KMS-11 (cell line): ENCODE results near the gene RNF44.

Experiments used
- H2AFZ ChIP-seq: fragments of 200-600 bp; sonication (generic); 2 replicates; pipeline ENCODE4 v1.6.1; 2016; ENCODE audit warnings: antibody characterized with exemption, mixed run types, low read depth
- H3K27ac ChIP-seq: fragments of 200-600 bp; sonication (generic); 2 replicates; pipeline ENCODE4 v1.6.1; 2016; ENCODE audit warnings: mild to moderate bottlenecking, mixed run types
- H3K27me3 ChIP-seq: fragments of 200-600 bp; sonication (generic); 2 replicates; pipeline ENCODE4 v1.6.1; 2017; ENCODE audit warnings: mild to moderate bottlenecking, low read depth, mixed run types, moderate library complexity; ENCODE audit not compliant: insufficient read depth
- H3K36me3 ChIP-seq: fragments of 200-600 bp; sonication (generic); 2 replicates; pipeline ENCODE4 v1.6.1; 2017; ENCODE audit warnings: mild to moderate bottlenecking, mixed run types; ENCODE audit not compliant: insufficient read depth
- H3K4me1 ChIP-seq: fragments of 200-600 bp; sonication (generic); 2 replicates; pipeline ENCODE4 v1.6.1; 2016; ENCODE audit warnings: mild to moderate bottlenecking, low read depth, mixed run types; ENCODE audit not compliant: poor library complexity, severe bottlenecking
- H3K4me2 ChIP-seq: fragments of 200-600 bp; sonication (generic); 2 replicates; pipeline ENCODE4 v1.7.0; 2016; ENCODE audit warnings: mild to moderate bottlenecking, mixed run types
- H3K4me3 ChIP-seq: fragments of 200-600 bp; sonication (generic); IDR thresholded peaks from 2 replicates; pipeline ENCODE4 v1.6.1; 2017; ENCODE audit warnings: low read depth, low read length, mixed read lengths; ENCODE audit not compliant: insufficient read depth
- H3K79me2 ChIP-seq: fragments of 200-600 bp; sonication (generic); 2 replicates; pipeline ENCODE4 v1.6.1; 2016; ENCODE audit warnings: low read depth, mixed run types; ENCODE audit not compliant: insufficient read depth
- H3K9ac ChIP-seq: fragments of 200-600 bp; sonication (generic); 2 replicates; pipeline ENCODE4 v1.6.1; 2016; ENCODE audit warnings: mild to moderate bottlenecking, mixed run types
- H4K20me1 ChIP-seq: fragments of 200-600 bp; sonication (generic); 2 replicates; pipeline ENCODE4 v1.6.1; 2016; ENCODE audit warnings: mild to moderate bottlenecking, mixed run types; ENCODE audit not compliant: insufficient read depth
- CTCF ChIP-seq: fragments of 200-600 bp; sonication (generic); conservative IDR thresholded peaks from 2 replicates; pipeline ENCODE4 v1.6.1; 2017; ENCODE audit warnings: low read depth, mild to moderate bottlenecking, antibody characterized with exemption, low read length, moderate library complexity, mixed read lengths

RNF44 gene

GRCh38 chr5:176536902-176537553, at the start of gene RNF44:
RNF44 (minus strand) TSS chr5:176537402; CDS start chr5:176532472, 4,930 bp downstream.
- H4K20me1 ChIP-seq = no peaks in the 10 kb centered on the region
- peak within 1 kb of the TSS; percentile 58; the same call in 1 of the 2 replicates for H2AFZ ChIP-seq
- no peak within 1 kb of the TSS for H3K4me3 ChIP-seq
- no peaks in the 10 kb centered on the region for H3K27me3 ChIP-seq
- H3K4me1 ChIP-seq = peaks cover 31% of the 10 kb centered on the region
- no peaks in the 10 kb centered on the region for H3K36me3 ChIP-seq
- H3K79me2 ChIP-seq = peaks cover 40% of the 10 kb centered on the region
- H3K9ac ChIP-seq = peak within 1 kb of the TSS; percentile 97
- H3K27ac ChIP-seq = peak within 1 kb of the TSS; percentile 84
- no peak for TF ChIP-seq CTCF
- H3K4me2 ChIP-seq = peak within 1 kb of the TSS; percentile 76

DNA sequence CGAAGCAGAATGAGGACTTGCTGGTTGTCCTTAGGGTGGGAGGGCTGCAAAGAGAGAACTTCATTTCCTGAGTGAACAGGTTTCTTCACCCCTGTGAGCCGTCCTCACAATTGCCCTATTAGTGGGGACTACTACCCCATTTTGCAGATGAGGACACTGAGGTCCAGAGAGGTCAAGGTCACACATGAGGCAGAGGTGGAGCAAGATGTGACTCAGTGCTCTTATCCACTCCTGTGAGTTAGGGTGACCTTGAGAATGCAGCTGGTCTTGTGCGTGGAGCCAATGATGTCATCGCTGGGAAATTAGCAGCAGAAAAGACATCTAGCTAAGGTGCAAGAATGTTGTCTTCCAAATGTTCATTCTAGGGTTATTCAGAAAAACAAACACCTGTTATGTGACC, 45.9 kb upstream of the RNF44 start:
- Histone ChIP-seq H3K36me3 (no peaks in the 10 kb centered on the region), H3K79me2 (no peaks in the 10 kb centered on the region), H3K4me2 (no peak overlapping the region), H3K4me3 (no peak overlapping the region), H2AFZ (no peak overlapping the region), H3K27me3 (no peaks in the 10 kb centered on the region), H3K4me1 (no peaks in the 10 kb centered on the region), H3K27ac (no peak overlapping the region), H3K9ac (no peak overlapping the region), H4K20me1 (no peaks in the 10 kb centered on the region)
- TF ChIP-seq CTCF = no peak

DNA sequence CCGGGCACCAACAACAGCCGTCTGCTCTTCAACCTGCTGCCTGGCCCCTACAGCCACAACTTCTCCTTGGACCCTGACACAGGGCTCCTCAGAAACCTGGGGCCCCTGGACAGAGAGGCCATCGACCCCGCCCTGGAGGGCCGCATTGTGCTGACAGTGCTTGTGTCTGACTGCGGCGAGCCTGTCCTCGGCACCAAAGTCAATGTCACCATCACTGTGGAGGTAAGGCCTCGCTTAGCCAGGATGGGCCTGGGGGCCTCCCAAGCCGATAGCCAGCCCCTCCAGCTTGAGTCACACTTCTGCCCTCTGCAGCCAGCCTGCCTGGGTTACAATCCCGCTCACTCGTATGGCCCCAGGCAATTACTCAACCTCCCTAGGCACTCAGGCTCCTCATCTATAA, 44.2 kb upstream of the RNF44 start:
- no peak for TF ChIP-seq CTCF

GRCh38 chr5:176579323-176579722, 42.1 kb upstream of the RNF44 start:
- no peaks in the 10 kb centered on the region for H3K27me3 ChIP-seq

More for the DNA sequence above, 44.2 kb upstream of the RNF44 start:
- no peaks in the 10 kb centered on the region for H3K79me2 ChIP-seq
- H3K27me3 ChIP-seq = no peaks in the 10 kb centered on the region
- H3K27ac ChIP-seq = no peak overlapping the region
- no peak overlapping the region for H2AFZ ChIP-seq
- H3K4me2 ChIP-seq = no peak overlapping the region
- no peaks in the 10 kb centered on the region for H3K4me1 ChIP-seq
- H3K36me3 ChIP-seq = no peaks in the 10 kb centered on the region
- no peak overlapping the region for H3K4me3 ChIP-seq
- H3K9ac ChIP-seq = no peak overlapping the region
- H4K20me1 ChIP-seq = no peaks in the 10 kb centered on the region

More at GRCh38 chr5:176579323-176579722, 42.1 kb upstream of the RNF44 start:
- no peak overlapping the region for H3K9ac ChIP-seq
- no peak overlapping the region for H3K27ac ChIP-seq
- no peaks in the 10 kb centered on the region for H4K20me1 ChIP-seq
- H3K4me3 ChIP-seq = no peak overlapping the region
- no peak for TF ChIP-seq CTCF
- H3K36me3 ChIP-seq = no peaks in the 10 kb centered on the region
- no peak overlapping the region for H2AFZ ChIP-seq
- peaks cover under 1% of the 10 kb centered on the region for H3K4me1 ChIP-seq
- no peaks in the 10 kb centered on the region for H3K79me2 ChIP-seq
- no peak overlapping the region for H3K4me2 ChIP-seq
